Kidney (tissue), 14 donors: ENCODE data around the gene MARCO. TPM values are rescaled to one million over a fixed set of nuclear protein-coding genes. Genes with fewer than 3 reads are reported as not detected.

Source experiments
- DNase-seq, 5 donors: peaks; one replicate each; pipeline ENCODE4 v3.0.0-alpha.2; 2013 to 2020
- FAIRE-seq: peaks from 2 replicates; lab custom pipeline; 2012; peaks lifted over from hg19 to GRCh38; lab: Jason Lieb, UNC
- H3K27ac ChIP-seq, 2 donors: one replicate each; pipeline ENCODE4 v1.7.0; 2013; ENCODE audit warnings: low read depth in 2 of 2, low read length in 2 of 2, inconsistent platforms in 1 of 2
- H3K27me3 ChIP-seq: one replicate; pipeline ENCODE4 v1.7.1; 2013; ENCODE audit warnings: low read length, inconsistent platforms; ENCODE audit not compliant: control insufficient read depth, insufficient read depth
- H3K36me3 ChIP-seq, 3 donors: one replicate each; pipeline versions ENCODE4 v1.7.0 to v1.7.1; 2013; ENCODE audit warnings: low read length in 3 of 3, control low read depth in 1 of 3, inconsistent platforms in 1 of 3; ENCODE audit not compliant: insufficient read depth in 3 of 3, control insufficient read depth in 2 of 3
- H3K4me1 ChIP-seq, 3 donors: one replicate each; pipeline versions ENCODE4 v1.7.0 to v1.7.1; 2013; ENCODE audit warnings: low read length in 3 of 3, inconsistent platforms in 1 of 3, low read depth in 1 of 3; ENCODE audit not compliant: control insufficient read depth in 2 of 3, insufficient read depth in 2 of 3
- H3K4me3 ChIP-seq, 3 donors: one replicate each; pipeline versions ENCODE4 v1.7.0 to v1.8.1; 2013; ENCODE audit warnings: low read length in 3 of 3, control low read depth in 1 of 3, inconsistent platforms in 1 of 3
- H3K9ac ChIP-seq, 3 donors: one replicate each; pipeline versions ENCODE4 v1.7.0 to v1.7.1; 2013; ENCODE audit warnings: low read length in 3 of 3, control low read depth in 1 of 3, inconsistent platforms in 1 of 3
- H3K9me3 ChIP-seq, 3 donors: one replicate each; pipeline versions ENCODE4 v1.7.0 to v1.7.1; 2013; ENCODE audit warnings: low read length in 3 of 3, control low read depth in 1 of 3, inconsistent platforms in 1 of 3; ENCODE audit not compliant: control insufficient read depth in 2 of 3, insufficient read depth in 1 of 3
- intact Hi-C: fragments of 100-400 bp; cut with DNase I; formaldehyde crosslinking; loops from one replicate; pipeline ENCODE4 v1.11.1; 2022
- polyA plus RNA-seq: library from polyadenylated mRNA; stranded (reverse); fragments of 350-450 nt; fragmentation: Illumina TruSeq; extraction: RNeasy Lipid Tissue Mini Kit (QIAGEN cat#74804); gene quantifications from one replicate; pipeline ENCODE4 v1.2.3, GENCODE V29; 2014; ENCODE audit warnings: low read depth, low replicate concordance; ENCODE audit not compliant: insufficient read depth
- total RNA-seq: library from RNA; stranded (reverse); fragmentation: NEBNext Ultra II Directional; extraction: Animal tissue kit (Norgen Biotek cat#: 25700); gene quantifications from one replicate; pipeline ENCODE4 v1.2.1, GENCODE V29; 2021
- TF ChIP-seq, protein P1 (sequence below): IDR thresholded peaks from 3 replicates; pipeline ENCODE4 v1.5.1; 2012; ENCODE audit warnings: mild to moderate bottlenecking, moderate library complexity, borderline replicate concordance; ENCODE audit not compliant: insufficient read depth; ENCODE audit errors: extremely low read depth
- donor health status: control.
- donor health status: control.
- donor health status: control.
- donor health status: control.
- donor health status: control.
- donor health status: DM: yes; HTN: yes; CAD: no.
- donor health status: Normal renal cell carcinoma (clear cell type).

The MARCO gene
- total and polyA plus RNA-seq, 2 donors from 2014 or later = 0.65 to 4.6 TPM

DNA sequence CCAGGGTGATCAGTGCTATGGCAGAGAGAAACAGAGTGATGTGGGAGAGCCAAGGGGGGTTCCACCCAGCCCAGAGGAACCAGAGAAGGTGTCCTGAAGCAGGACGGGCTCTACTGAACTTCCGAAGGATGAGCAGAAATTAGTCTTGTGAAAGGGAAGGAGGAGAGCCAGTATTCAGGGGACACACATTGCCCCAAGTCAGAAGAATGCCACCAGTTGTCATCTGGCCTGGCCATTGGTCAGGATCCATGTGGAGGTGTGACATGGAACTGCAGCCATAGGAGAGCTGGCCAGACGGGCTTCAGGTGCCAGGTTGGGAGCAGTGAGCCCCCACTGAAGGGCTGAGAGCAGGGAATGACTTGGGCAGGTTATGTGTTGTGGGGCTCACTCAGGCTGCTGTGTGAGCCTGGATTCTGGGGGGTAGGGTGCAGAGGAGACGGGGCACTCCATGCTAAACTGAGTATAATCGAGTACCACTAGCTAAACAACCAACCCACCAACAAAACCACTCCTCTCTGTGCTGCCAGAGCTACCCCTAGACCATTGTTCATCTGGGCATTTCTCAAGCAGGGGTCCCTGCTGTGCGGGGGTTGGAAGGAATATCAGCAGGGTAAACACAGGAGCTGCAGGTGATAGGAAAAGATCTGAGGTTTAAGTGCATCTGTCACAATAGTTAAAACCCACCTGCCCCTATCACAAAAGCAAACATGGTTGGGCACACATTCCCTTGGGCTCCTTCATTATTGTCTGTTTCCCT is 25.3 kb downstream of the MARCO start:
- H3K4me3 ChIP-seq = no peak overlapping the region
- H3K9ac ChIP-seq = no peak overlapping the region
- H3K27me3 ChIP-seq = no peaks in the 10 kb centered on the region
- H3K27ac ChIP-seq = no peak overlapping the region
- intact Hi-C loops = no loop called here
- FAIRE-seq = no peak
- no peaks in the 10 kb centered on the region for H3K36me3 ChIP-seq
- H3K4me1 ChIP-seq = no peaks in the 10 kb centered on the region
- TF ChIP-seq, protein P1, sequence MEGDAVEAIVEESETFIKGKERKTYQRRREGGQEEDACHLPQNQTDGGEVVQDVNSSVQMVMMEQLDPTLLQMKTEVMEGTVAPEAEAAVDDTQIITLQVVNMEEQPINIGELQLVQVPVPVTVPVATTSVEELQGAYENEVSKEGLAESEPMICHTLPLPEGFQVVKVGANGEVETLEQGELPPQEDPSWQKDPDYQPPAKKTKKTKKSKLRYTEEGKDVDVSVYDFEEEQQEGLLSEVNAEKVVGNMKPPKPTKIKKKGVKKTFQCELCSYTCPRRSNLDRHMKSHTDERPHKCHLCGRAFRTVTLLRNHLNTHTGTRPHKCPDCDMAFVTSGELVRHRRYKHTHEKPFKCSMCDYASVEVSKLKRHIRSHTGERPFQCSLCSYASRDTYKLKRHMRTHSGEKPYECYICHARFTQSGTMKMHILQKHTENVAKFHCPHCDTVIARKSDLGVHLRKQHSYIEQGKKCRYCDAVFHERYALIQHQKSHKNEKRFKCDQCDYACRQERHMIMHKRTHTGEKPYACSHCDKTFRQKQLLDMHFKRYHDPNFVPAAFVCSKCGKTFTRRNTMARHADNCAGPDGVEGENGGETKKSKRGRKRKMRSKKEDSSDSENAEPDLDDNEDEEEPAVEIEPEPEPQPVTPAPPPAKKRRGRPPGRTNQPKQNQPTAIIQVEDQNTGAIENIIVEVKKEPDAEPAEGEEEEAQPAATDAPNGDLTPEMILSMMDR = no peak
- DNase-seq = no peak
- no peaks in the 10 kb centered on the region for H3K9me3 ChIP-seq

DNA sequence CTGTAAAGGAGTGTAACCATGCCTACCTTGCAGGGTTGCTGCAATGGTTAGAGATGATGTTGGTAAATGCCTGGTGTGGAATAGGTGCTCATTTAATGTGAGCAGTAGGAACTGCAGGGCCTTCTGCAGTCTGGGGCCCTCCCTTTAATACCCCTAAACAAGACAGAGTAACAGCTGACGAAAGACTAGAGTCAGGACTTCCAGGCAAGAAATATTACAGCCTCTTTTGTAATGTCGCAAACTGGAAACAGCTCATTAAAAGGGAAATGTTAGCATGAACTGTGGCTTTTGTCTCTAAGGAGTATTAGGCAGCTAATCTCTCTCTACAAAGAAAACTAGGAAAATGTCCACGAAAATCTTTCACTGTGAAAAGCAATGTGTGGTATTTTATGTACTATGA is 26.0 kb downstream of the MARCO start:
- H3K4me3 ChIP-seq = no peak overlapping the region
- no peak overlapping the region for H3K27ac ChIP-seq
- TF ChIP-seq, protein P1 = no peak
- FAIRE-seq (no peak), DNase-seq (no peak)
- no peak overlapping the region for H3K9ac ChIP-seq
- intact Hi-C loops = no loop called here
- no peaks in the 10 kb centered on the region for H3K4me1 ChIP-seq
- H3K36me3 ChIP-seq = no peaks in the 10 kb centered on the region
- H3K27me3 ChIP-seq = no peaks in the 10 kb centered on the region
- no peaks in the 10 kb centered on the region for H3K9me3 ChIP-seq

DNA sequence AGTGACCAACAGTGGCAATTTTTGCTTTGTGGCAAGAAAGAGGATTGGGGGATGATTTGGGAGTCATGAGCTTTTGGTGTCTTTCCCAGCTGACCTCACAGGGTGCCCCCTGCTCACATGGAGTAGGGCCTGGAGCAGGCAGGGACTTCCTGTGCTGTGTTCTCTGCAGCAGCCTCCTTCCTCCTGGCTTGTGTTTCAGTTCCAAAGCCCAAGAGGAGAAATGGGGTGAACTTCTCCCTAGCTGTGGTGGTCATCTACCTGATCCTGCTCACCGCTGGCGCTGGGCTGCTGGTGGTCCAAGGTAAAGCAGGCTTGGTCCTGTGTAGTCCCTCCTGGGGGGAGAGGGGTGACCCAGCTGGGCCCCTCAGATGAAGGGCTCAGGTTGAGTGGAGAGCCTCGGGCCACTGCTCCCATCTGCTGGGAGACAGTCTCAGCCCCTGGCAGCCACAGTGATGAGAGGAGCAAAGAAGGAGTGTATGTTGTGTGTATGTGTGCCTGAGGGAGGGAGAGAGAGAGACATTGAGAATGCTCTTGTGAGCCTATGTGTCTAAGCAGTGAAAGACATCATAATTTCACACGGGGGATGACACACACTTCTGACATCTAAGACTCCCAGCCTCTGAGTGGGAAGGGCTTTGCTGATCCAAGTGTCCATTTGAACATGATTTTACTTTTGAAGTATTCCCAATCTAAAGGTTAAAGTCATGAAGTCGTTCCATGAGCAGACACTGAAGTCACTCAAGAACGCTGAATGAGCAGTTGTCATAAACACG is 27.2 kb downstream of the MARCO start:
- no peak for DNase-seq
- H3K27ac ChIP-seq = no peak overlapping the region
- intact Hi-C loops = no loop called here

More for the DNA sequence above, 27.2 kb downstream of the MARCO start:
- no peak for FAIRE-seq
- Histone ChIP-seq H3K4me3 (no peak overlapping the region), H3K9ac (no peak overlapping the region), H3K4me1 (no peaks in the 10 kb centered on the region), H3K27me3 (no peaks in the 10 kb centered on the region), H3K9me3 (no peaks in the 10 kb centered on the region), H3K36me3 (no peaks in the 10 kb centered on the region)
- TF ChIP-seq, protein P1 = no peak
